K562 (cell line): ENCODE measurements around the gene ABHD5. TPM values are rescaled to one million over a fixed set of nuclear protein-coding genes. Genes with fewer than 3 reads are reported as not detected.
A peak's percentile ranks its signal among the peaks of the same experiment; 100 is the strongest.

Experiments used
- AFF1 ChIP-seq, 2 experiments: fragments of 450-650 bp; IDR thresholded peaks; 2 replicates each; pipeline ENCODE4 v1.6.1; 2018; ENCODE audit warnings: mild to moderate bottlenecking in 2 of 2, low read depth in 1 of 2; ENCODE audit not compliant: partially characterized antibody in 2 of 2
- CBX8 ChIP-seq: fragments of 200-600 bp; sonication (generic); IDR thresholded peaks from 2 replicates; pipeline ENCODE4 v1.6.1; 2012; ENCODE audit warnings: borderline replicate concordance, mixed run types, low read depth, mild to moderate bottlenecking, moderate library complexity, mixed read lengths, low read length, control low read depth, inconsistent platforms; ENCODE audit not compliant: poor library complexity, severe bottlenecking; ENCODE audit errors: extremely low read depth
- MCM3 ChIP-seq: fragments of 450-650 bp; IDR thresholded peaks from 2 replicates; pipeline ENCODE4 v1.6.1; 2016
- OTX1 ChIP-seq: fragments of 450-650 bp; formaldehyde crosslinking; IDR thresholded peaks from 2 replicates; pipeline ENCODE4 v1.4.0; 2022; ENCODE audit warnings: mild to moderate bottlenecking
- ZNF253 ChIP-seq: fragments of 250-450 bp; sonication (Bioruptor Pico); conservative IDR thresholded peaks from 2 replicates; pipeline ENCODE4 v1.6.1; 2021; ENCODE audit warnings: mild to moderate bottlenecking
- ZNF384 ChIP-seq: IDR thresholded peaks from 2 replicates; pipeline ENCODE4 v1.6.1; 2012; ENCODE audit warnings: low read depth, low read length, improper control_type of control experiment
- ZNF830 ChIP-seq: fragments of 250-450 bp; sonication (Bioruptor Pico); IDR thresholded peaks from 2 replicates; pipeline ENCODE4 v1.5.0; 2021; ENCODE audit warnings: mild to moderate bottlenecking
- polyA plus RNA-seq, 8 experiments: library from polyadenylated mRNA; depleted of rRNA in 4 of 8; stranded (reverse) in 5 of 8; unstranded in 3 of 8; fragments of >200 nt; fragmentation: Nextera tagmentation in 2 of 8; fragmentation: Illumina TruSeq in 1 of 8; extraction: Ambion mirVana in 2 of 8; extraction: Trizol in 1 of 8; gene quantifications; 2 replicates each; pipeline versions ENCODE4 v1.2.1 to v1.2.3, GENCODE V29; 2011 to 2014; ENCODE audit warnings: inconsistent platforms in 1 of 8, missing spikeins in 1 of 8
- total RNA-seq, 7 experiments: library from RNA; depleted of rRNA in 6 of 7; stranded (reverse); fragments of >200 nt in 6 of 7; fragmentation: Illumina TruSeq in 2 of 7; extraction: Trizol in 2 of 7; gene quantifications; 2 replicates each; pipeline versions ENCODE4 v1.2.1 to v1.2.3, GENCODE V29; 2011 to 2021; ENCODE audit warnings: low replicate concordance in 1 of 7

The ABHD5 gene
- total and polyA plus RNA-seq, 9 of the 15 experiments (the other 6 are each of a cell fraction or from before 2014, with no cell fraction given), result 27.8 to 61.7 (median 39.9) TPM

- no peak for TF ChIP-seq CBX8
- no peak for TF ChIP-seq MCM3
- TF ChIP-seq OTX1 (CRISPR knock-in tag), result no peak
- TF ChIP-seq ZNF384, result 0 out of 2 replicates have a peak, but pooled peaks have one; percentile 2
- no peak for TF ChIP-seq ZNF253 (CRISPR knock-in tag)
- TF ChIP-seq ZNF830 (CRISPR knock-in tag), result 0 out of 2 replicates have a peak, but pooled peaks have one; percentile 16
- TF ChIP-seq AFF1 (IDR thresholded peaks at IDR 0.05; ENCODE audit: low read depth in 1 of 2, partially characterized antibody in 2 of 2), result peak in 1 of 2 experiments; percentile 52
Measured at GRCh38 chr3:43689766-43690399, 855 bp upstream of the ABHD5 start (continued).
